Activated naive CD4-positive, alpha-beta T cell treated with anti-CD3 and anti-CD28 coated beads, Interleukin-2, amount 10 ng/mL, durations not matched to agents 7 days and 5 days (primary cell): ENCODE results near the gene CACNA1H.
"Not testable (repeated sequence)": the region's sequence is repeated elsewhere in the genome, so short reads cannot be mapped to it uniquely, and the experiment has no call there.

Source experiments
- CTCF ChIA-PET: fragments of 350-600 bp; sonication (Branson Sonifier 250); formaldehyde crosslinking; loops from one replicate; lab custom pipeline; 2021; ENCODE audit warnings: antibody characterized with exemption; lab: Charles Lee
- DNase-seq: peaks from one replicate; pipeline ENCODE4 v3.0.0-alpha.2; 2020
- H3K27ac Mint-ChIP-seq: one replicate; pipeline ENCODE4 v1.8.0; 2021; ENCODE audit warnings: mild to moderate bottlenecking, moderate library complexity, mixed read lengths
- H3K27me3 Mint-ChIP-seq: one replicate; pipeline ENCODE4 v1.8.0; 2021; ENCODE audit warnings: mild to moderate bottlenecking, mixed read lengths
- H3K36me3 Mint-ChIP-seq: one replicate; pipeline ENCODE4 v1.8.0; 2021; ENCODE audit warnings: mixed read lengths
- H3K4me1 Mint-ChIP-seq: one replicate; pipeline ENCODE4 v1.8.0; 2021; ENCODE audit warnings: mixed read lengths
- H3K4me3 Mint-ChIP-seq: one replicate; pipeline ENCODE4 v1.8.0; 2021; ENCODE audit warnings: mild to moderate bottlenecking, moderate library complexity, mixed read lengths
- H3K9me3 Mint-ChIP-seq: one replicate; pipeline ENCODE4 v1.8.0; 2021; ENCODE audit warnings: mixed read lengths

Gene CACNA1H

DNA sequence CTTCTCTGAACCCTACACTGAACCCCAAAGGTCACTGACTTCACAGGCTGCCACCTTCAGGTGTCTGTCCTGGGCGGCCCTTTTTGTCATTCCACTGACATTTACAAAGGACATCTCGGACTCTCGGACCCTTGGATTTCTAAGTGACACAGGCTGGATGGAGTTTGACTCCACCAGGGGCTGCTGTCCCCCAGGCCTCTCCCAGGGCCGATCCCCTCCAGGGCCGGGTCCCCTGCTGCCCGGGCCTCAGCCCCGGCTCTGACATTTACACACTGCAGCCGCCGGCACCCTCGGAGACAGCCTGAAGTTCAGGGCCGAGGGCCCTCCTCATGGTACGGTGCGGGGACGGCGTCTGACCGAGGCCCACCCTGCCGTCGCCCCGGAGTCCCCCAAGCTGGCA is 24.1 kb downstream of the CACNA1H start:
- DNase-seq, result no peak
- Mint-ChIP-seq H3K36me3 (no peaks in the 10 kb centered on the region), H3K9me3 (no peaks in the 10 kb centered on the region), H3K27me3 (no peaks in the 10 kb centered on the region), H3K4me3 (no peak overlapping the region), H3K4me1 (no peaks in the 10 kb centered on the region), H3K27ac (no peak overlapping the region)
- CTCF ChIA-PET, result interaction anchor here (0.6 kb wide), 1 partner anchor 457 kb away, joined by 4 read pairs; no protein-coding TSS in a partner anchor

DNA sequence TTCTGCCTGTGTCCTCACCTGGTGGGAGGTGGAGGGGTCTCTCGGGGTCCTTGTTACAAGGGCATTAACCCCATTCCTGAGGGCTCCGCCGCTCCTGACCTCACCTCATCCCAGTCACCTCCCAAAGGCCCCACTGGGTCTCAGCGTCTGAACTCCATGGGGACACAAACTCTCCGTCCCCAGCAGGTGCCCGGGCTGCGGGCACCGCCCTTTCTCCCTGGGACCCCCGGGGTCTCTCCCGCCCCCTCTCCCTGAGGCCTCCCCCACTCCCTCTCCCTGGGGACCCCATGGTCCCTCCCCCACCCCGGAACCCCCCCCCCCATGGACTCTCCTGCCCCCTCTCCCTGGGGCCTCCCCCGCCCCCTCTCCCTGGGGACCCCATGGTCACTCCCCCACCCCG is 24.8 kb downstream of the CACNA1H start:
- Mint-ChIP-seq H3K9me3 (no peaks in the 10 kb centered on the region), H3K27ac (no peak overlapping the region), H3K4me3 (no peak overlapping the region), H3K4me1 (no peaks in the 10 kb centered on the region), H3K36me3 (no peaks in the 10 kb centered on the region), H3K27me3 (no peaks in the 10 kb centered on the region)
- CTCF ChIA-PET, result no interaction called here
- no peak for DNase-seq

DNA sequence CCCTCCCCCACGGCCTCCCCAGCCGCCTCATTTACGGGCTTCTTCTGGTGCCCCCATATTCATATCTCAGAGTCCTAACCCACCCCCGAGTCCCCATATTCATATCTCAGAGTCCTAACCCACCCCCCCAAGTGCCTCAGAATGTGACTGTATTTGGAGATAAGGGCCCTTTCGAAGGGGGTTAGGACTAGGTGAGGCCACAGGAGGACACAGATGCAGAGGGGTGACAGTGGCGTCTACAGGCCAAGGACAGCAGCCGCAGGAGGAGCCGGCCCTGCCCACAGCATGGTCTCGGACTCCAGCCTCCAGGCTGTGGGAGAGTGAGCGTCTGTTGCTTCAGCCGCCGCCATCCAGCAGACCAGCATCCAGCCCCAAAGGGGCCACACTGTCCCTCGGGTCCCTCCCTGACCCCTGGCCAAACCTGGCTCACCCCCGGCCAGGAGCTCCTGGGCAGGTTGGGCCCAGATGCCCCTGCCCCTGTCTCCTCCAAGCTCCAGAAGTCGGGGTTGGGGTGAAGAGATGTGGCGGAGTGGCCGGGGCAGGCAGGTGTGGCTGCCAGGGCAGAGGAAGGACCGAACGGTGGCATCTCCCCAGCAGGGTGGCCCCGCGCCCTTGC is 25.5 kb downstream of the CACNA1H start:
- DNase-seq, result no peak
- no peaks in the 10 kb centered on the region for H3K4me1 Mint-ChIP-seq
- H3K4me3 Mint-ChIP-seq, result no peak overlapping the region
- H3K27ac Mint-ChIP-seq, result no peak overlapping the region
- no peaks in the 10 kb centered on the region for H3K36me3 Mint-ChIP-seq
- CTCF ChIA-PET, result no interaction called here
- no peaks in the 10 kb centered on the region for H3K27me3 Mint-ChIP-seq
- H3K9me3 Mint-ChIP-seq, result no peaks in the 10 kb centered on the region

DNA sequence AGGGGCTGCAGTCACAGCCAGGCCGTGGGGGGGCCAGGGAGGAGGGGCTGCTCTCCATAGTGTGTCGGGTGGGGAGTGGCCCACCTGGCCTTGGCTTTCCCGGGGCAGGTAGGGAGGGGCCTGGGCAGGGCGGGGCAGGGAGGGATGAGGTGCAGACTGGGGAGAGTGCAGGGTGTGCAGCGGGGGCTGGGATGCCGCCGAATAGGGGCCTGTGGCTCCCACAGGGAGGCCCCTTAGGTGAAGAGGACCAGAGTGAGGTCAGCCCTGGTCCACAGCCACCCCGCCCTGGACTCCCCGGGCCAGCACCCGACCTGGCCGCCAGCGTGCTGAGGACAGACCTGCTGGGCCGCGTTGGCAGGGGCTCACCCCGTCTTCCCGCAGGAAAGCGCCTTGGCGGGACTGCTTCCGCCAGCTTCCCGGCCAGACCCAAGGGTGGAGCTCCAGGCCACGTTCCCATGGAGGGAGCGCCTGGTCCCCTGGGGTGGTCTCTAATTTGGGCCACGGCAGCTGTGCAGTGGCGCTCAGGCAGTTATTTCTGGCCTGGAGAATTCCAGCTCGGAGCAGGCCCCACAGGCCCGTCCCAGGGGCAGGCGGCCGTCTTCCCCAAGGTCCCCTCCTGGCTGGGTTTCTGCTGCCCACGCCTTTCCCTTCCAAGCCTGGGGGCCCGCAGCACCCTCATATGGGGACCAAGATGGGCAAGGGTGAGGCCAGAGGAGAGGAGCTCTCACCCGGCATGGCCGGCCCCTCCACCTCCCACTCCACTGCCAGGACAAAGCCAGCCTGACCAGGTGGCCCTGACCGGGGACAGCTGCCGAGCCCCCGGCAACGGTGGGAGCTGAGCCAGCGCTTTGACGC is 27.9 kb downstream of the CACNA1H start:
- H3K4me3 Mint-ChIP-seq, result no peak overlapping the region
- H3K9me3 Mint-ChIP-seq, result no peaks in the 10 kb centered on the region
- H3K27ac Mint-ChIP-seq, result no peak overlapping the region
- CTCF ChIA-PET, result no interaction called here
- H3K27me3 Mint-ChIP-seq, result no peaks in the 10 kb centered on the region
- no peak for DNase-seq
- no peaks in the 10 kb centered on the region for H3K36me3 Mint-ChIP-seq
- H3K4me1 Mint-ChIP-seq, result no peaks in the 10 kb centered on the region

DNA sequence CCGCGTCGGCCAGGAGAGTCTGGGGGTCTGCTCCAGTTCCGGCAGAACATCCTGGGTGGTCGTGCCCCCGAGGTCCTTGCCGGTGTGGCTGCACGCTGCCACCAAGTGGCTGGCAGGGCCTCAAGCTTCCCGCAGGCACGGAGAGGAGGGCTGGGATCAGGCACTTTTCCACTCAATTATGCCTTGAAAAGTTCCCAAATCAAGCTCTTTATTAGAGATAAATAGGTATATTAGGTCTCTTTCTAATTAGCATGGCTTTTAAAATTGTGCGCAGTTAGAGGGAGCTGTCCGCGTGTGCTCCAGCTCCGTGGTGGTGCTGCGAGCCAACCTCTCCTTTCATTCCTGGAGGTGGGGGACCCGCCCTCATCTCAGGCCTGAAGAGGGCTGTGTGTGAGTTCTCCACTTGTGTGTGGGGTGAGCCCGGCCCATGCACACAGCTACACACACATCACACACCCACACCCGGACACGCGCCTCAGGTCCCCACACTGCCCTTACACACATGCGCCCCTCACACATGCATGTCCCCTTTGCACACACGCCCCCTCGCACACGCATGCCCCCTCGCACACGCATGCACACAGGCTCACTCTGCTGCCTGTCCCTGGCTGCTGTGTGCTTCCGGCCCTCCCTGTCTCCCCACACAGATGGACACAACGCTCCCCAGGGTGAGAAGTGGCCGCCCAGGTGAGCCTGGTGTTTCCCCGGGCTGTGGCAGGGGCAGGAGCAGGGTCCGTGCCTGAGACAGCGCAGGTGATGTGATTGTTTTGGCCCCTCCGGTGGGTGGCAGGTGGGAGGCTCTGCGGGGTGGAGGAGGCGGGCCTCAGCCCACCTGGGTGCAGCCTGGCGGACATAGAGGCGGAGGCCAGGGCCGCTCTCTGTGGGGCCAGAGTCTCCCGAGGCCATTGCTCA is 28.8 kb downstream of the CACNA1H start:
- Mint-ChIP-seq H3K9me3 (no peaks in the 10 kb centered on the region), H3K27ac (no peak overlapping the region), H3K36me3 (no peaks in the 10 kb centered on the region), H3K4me3 (no peak overlapping the region), H3K4me1 (no peaks in the 10 kb centered on the region), H3K27me3 (no peaks in the 10 kb centered on the region)
- no peak for DNase-seq
- CTCF ChIA-PET, result no interaction called here

DNA sequence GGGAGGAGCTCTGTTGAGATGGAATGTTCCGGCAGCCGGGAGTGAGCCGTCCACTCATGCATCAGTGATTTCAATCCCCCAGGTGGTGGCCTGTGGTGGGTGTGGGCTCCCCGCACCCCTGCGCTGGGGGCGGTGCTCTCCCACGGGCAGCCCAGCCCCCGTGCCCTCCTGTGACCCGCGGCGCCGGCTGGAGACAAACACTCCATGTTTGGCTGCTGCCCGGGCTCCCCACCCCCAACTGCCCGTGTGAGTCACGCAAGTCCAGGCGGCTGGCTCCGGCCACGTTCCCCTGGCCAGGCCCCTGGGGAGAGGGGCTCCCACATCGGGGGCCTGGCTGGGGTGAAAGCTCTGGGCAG is 29.4 kb downstream of the CACNA1H start:
- Mint-ChIP-seq H3K4me3 (no peak overlapping the region), H3K4me1 (no peaks in the 10 kb centered on the region), H3K9me3 (no peaks in the 10 kb centered on the region), H3K36me3 (no peaks in the 10 kb centered on the region), H3K27ac (no peak overlapping the region), H3K27me3 (no peaks in the 10 kb centered on the region)
- CTCF ChIA-PET, result no interaction called here
- DNase-seq, result no peak

DNA sequence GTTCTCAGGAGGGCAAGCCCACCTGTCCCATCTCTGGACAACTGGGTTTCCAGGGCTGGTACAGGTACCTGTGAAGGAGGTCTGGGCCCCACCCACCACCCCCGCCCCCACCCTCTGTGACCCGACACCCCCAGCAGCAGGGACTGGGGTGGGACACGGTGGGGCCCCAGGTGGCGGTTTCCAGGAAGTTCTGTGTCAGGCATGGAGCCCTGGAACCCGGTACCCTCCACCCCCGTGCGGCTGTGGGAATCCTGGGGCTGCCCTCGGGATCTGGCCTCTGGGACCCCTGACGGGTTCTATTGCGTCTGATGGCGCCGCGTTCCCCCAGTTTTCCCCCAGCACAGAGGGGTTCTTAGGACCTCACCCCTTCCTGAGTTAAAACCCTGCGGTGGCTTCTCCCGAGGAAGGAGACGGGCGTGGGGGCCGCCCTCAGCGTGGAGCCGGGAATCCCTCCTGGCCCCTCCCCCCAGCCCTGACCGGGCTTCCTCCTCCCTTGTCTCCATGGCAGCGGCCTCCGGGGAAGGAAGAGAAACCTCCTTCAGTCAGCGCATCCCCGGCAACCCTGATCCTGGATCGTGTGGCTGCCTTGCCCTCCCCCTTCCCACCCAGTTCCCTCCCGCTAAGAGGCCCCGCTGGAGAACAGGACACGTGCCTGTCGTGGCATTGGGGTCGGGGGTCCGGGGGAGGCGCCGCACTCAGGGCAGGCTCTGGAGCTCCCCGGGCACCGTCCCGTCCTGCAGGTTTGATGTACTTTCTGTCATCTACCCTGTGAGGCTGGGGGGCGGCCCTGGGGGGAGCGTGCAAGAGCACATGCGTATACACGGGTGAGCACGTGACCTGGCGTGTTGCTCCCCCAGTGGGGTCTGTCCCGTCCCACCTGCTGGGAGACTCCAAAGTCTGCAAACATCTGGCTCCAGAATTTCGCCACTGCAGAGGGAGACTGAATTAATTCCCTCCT is 30.3 kb downstream of the CACNA1H start:
- CTCF ChIA-PET, result no interaction called here
- H3K27me3 Mint-ChIP-seq, result no peaks in the 10 kb centered on the region
- H3K4me3 Mint-ChIP-seq, result no peak overlapping the region
- H3K36me3 Mint-ChIP-seq, result no peaks in the 10 kb centered on the region
- H3K9me3 Mint-ChIP-seq, result no peaks in the 10 kb centered on the region
- no peaks in the 10 kb centered on the region for H3K4me1 Mint-ChIP-seq
- no peak for DNase-seq
- no peak overlapping the region for H3K27ac Mint-ChIP-seq

DNA sequence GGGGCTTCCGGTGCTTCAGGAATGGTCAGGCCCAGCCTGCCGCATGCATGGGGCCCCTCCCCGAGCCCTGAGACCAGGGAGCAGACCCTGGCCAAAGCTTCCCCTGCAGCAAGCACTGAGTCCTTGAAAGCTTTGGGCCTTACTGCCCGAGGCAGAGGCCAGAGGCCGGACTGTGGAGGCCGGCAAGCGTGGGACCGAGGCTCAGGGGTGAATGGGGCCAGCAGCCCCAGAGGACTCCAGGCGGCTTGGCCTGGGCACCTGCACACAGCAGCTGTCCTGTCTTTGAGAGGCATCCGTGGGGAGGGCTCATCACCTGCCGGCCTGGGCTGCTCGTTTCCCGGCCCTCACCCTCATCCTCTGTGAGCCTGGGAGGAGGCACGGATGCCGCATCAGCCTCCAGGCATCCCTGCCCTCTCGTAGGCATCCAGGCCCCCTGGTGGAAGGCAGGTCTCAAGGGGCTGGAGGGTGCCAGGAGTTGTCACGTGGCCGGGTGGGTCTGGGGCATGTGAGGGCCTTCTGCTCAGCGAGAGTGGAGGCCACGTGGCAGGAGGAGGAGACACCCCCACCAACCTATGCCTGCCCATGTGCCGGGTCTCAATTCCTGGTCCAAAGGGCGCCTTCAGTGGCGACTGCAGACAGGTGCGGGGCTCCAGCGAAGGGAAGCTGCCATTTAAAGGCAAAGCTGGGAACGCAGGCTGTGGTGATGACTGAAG is 31.4 kb downstream of the CACNA1H start:
- no peak overlapping the region for H3K4me3 Mint-ChIP-seq
- DNase-seq, result no peak
- no peaks in the 10 kb centered on the region for H3K36me3 Mint-ChIP-seq
- CTCF ChIA-PET, result no interaction called here
- H3K27me3 Mint-ChIP-seq, result no peaks in the 10 kb centered on the region
- no peaks in the 10 kb centered on the region for H3K4me1 Mint-ChIP-seq
- H3K9me3 Mint-ChIP-seq, result no peaks in the 10 kb centered on the region
- no peak overlapping the region for H3K27ac Mint-ChIP-seq

DNA sequence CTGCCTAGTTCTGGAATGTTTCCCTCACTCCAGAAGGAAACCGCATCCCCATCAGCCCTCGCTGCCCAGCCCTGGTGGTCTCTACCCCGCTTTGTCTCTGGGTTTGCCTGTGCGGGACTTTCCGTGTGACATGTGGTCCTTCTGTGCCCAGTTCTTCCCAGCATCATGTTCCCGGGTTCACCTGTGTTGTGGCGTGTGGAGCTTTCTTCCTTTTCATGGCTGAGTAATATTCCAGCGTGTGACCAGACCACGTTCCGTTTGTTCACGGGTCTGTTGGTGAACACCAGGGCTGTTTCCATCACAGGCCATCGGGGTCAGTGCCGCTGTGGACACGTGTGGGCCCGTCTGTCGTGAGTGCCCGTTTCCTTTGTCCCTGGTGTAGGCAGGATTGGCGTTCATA is 32.1 kb downstream of the CACNA1H start:
- H3K27me3 Mint-ChIP-seq, result no peaks in the 10 kb centered on the region
- CTCF ChIA-PET, result no interaction called here
- no peak overlapping the region for H3K27ac Mint-ChIP-seq
- H3K4me1 Mint-ChIP-seq, result no peaks in the 10 kb centered on the region
- H3K36me3 Mint-ChIP-seq, result no peaks in the 10 kb centered on the region
- no peak overlapping the region for H3K4me3 Mint-ChIP-seq
- no peaks in the 10 kb centered on the region for H3K9me3 Mint-ChIP-seq
- DNase-seq, result no peak

DNA sequence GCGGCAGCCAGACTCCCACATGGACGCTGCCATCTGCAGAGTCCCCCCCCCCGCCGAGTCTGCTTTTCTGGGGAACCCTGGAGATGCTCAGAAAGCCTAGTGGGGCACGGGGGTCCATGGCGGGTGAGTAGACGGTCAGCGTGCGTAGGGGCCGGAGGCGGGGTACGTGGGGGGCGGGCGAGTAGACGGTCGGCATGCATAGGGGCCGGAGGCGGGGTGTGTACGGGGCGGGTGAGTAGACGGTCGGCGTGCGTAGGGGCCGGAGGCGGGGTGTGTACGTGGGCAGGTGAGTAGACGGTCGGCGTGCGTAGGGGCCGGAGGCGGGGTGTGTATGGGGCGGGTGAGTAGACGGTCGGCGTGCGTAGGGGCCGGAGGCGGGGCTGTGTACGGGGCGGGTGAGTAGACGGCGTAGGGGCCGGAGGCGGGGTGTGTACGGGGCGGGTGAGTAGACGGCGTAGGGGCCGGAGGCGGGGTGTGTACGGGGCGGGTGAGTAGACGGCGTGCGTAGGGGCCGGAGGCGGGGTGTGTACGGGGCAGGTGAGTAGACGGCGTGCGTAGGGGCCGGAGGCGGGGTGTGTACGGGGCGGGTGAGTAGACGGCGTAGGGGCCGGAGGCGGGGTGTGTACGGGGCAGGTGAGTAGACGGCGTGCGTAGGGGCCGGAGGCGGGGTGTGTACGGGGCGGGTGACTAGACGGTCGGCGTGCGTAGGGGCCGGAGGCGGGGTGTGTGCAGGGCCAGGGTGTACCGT is 32.7 kb downstream of the CACNA1H start:
- H3K27ac Mint-ChIP-seq, result not testable (repeated sequence)

DNA sequence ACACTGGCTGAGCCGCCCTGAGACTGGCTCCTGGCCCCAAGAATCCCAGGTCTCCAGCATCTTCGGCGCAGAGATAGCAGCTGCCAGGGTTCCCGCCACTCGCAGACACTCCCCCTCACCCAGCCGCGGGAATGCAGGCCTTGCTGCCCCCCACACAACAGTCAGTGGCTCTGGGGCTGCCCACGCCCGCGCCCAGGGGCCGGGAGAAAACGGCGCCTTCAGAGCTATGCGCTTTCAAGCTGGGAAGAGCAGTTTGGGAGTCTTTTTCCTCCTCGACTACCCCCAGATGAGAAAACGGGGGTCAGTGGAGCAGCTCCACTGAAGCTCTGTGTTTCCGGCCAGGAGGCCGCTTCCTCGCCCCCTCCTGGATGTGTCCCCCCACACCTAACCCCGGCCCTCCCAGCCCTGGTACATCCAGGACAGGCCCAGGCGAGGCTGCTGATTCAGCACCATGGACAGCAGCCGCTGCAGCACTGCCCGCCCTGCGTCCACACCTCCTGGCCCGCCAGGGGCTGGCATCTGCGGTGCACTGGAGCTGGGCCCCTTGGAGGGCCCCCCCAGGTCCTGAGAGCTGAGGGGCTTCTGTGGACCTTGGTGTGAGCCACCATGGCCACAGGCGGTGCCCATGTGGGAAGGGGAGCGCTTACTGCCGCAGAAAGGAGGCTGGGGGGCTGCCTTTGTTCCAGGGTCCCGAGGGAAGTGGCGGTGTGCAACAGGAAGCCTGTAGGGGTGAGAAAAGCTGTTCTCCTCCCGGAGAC is 35.7 kb downstream of the CACNA1H start:
- peak; percentile 74 for DNase-seq
- no peak overlapping the region for H3K27ac Mint-ChIP-seq
- H3K36me3 Mint-ChIP-seq, result no peaks in the 10 kb centered on the region
- CTCF ChIA-PET, result no interaction called here
- no peak overlapping the region for H3K4me3 Mint-ChIP-seq
- H3K4me1 Mint-ChIP-seq, result no peaks in the 10 kb centered on the region
- peaks cover 4% of the 10 kb centered on the region for H3K27me3 Mint-ChIP-seq
- no peaks in the 10 kb centered on the region for H3K9me3 Mint-ChIP-seq

More for the DNA sequence above, 32.7 kb downstream of the CACNA1H start:
- H3K4me3 Mint-ChIP-seq, CTCF ChIA-PET, H3K4me1 Mint-ChIP-seq, H3K9me3 Mint-ChIP-seq, H3K27me3 Mint-ChIP-seq, H3K36me3 Mint-ChIP-seq, DNase-seq: not testable (repeated sequence)

DNA sequence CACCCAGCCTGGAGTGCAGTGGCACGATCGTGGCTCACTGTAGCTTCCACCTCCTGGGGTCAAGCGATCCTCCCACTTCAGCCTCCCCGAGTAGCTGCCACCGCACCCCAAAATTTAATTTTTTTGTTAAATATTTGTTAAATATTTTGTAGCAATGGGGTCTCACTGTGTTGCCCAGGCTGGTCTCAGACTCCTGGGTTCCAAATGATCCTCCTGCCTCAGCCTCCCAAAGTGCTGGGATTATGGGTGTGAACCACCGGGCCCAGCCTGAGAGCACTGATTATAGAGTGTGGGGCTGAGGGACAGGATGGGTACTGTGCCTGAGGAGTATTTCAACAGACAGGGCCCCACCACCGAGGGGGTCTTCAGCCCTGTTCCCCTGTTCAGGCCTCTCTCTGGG is 36.5 kb downstream of the CACNA1H start:
- Mint-ChIP-seq H3K27ac (no peak overlapping the region), H3K36me3 (no peaks in the 10 kb centered on the region), H3K9me3 (no peaks in the 10 kb centered on the region), H3K4me3 (no peak overlapping the region), H3K27me3 (peaks cover 4% of the 10 kb centered on the region), H3K4me1 (no peaks in the 10 kb centered on the region)
- no peak for DNase-seq
- CTCF ChIA-PET, result no interaction called here
